Fibroblast of pulmonary artery (primary cell): Measurements from ENCODE around the gene TTC28.

Source experiments
- DNase-seq: peaks from one replicate; pipeline ENCODE4 v3.0.0-alpha.2; 2010; ENCODE audit warnings: low read depth
- H3K4me3 ChIP-seq: replicated peaks from 2 replicates; pipeline ENCODE4 v1.5.1; 2011; ENCODE audit warnings: low read depth, mild to moderate bottlenecking, control low read depth, low read length, moderate library complexity
- TF ChIP-seq, protein P1 (sequence below): IDR thresholded peaks from 2 replicates; pipeline ENCODE4 v1.5.1; 2011; ENCODE audit warnings: mild to moderate bottlenecking, control low read depth, low read length, inconsistent platforms; ENCODE audit errors: missing control alignments

Gene TTC28

GRCh38 chr22:28381429-28382167 is 298.0 kb downstream of the TTC28 start:
- no peak for DNase-seq
- no peak overlapping the region for H3K4me3 ChIP-seq
- TF ChIP-seq, protein P1, sequence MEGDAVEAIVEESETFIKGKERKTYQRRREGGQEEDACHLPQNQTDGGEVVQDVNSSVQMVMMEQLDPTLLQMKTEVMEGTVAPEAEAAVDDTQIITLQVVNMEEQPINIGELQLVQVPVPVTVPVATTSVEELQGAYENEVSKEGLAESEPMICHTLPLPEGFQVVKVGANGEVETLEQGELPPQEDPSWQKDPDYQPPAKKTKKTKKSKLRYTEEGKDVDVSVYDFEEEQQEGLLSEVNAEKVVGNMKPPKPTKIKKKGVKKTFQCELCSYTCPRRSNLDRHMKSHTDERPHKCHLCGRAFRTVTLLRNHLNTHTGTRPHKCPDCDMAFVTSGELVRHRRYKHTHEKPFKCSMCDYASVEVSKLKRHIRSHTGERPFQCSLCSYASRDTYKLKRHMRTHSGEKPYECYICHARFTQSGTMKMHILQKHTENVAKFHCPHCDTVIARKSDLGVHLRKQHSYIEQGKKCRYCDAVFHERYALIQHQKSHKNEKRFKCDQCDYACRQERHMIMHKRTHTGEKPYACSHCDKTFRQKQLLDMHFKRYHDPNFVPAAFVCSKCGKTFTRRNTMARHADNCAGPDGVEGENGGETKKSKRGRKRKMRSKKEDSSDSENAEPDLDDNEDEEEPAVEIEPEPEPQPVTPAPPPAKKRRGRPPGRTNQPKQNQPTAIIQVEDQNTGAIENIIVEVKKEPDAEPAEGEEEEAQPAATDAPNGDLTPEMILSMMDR: no peak

- no peak overlapping the region for H3K4me3 ChIP-seq
- TF ChIP-seq, protein P1: no peak
Observed at GRCh38 chr22:28379951-28380350, 299.7 kb downstream of the TTC28 start.

GRCh38 chr22:28379075-28379779 is 300.4 kb downstream of the TTC28 start:
- TF ChIP-seq, protein P1: no peak
- DNase-seq: no peak
- no peak overlapping the region for H3K4me3 ChIP-seq

More at GRCh38 chr22:28379951-28380350, 299.7 kb downstream of the TTC28 start:
- no peak for DNase-seq

DNA sequence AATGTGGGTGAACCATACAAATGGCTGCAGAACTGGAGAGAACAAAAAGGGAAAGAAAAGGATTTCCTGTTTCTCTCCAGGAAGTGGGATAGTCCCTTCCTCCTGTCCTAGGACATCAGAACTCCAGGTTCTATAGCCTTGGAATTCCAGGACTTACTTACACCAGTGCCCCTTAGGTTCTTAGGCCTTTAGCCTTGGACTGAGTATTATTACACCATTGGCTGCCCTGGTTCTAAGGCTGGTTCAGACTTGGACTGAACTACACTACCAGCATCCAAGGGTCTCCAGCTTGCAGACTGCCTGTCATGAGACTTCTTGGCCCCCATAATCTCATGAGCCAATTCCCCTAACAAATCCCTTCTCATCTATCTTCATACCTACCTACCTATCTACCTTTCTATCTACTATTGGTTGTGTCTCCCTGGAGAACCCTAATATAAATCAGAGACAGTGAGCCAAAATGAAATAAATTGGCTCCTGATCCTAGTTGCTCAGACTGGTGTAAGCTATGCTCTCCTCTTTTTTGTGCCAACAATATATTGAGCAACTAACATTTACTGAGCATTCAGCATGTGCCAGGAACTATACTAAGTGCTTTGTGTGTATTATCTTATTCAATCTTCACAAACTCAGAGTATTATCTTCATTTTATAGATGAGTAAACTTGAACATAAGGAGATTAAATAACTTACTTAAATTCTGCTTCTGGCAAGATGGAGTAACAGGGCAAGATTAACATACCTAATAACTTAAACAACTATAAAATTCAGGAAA is 303.7 kb downstream of the TTC28 start:
- DNase-seq: peak; percentile 69
- TF ChIP-seq, protein P1: no peak
- no peak overlapping the region for H3K4me3 ChIP-seq

DNA sequence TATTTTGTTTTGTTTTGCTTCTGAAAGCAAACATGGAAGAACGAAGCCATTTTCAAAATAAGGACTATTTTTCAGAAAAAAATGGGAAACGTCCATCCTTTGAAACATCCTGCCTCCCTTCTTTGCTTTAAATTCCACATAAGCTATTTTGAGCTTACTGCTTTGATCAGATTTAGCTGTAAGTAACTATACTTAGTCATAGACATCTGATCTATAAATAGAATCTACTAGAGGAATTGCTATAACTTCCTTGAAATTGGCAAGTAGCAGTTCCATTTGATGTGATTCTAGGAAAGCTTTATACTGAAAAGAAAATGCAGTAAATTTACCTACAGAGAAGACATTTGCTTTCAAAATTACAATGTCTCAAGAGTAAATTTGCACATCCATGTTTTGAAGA is 305.8 kb downstream of the TTC28 start:
- TF ChIP-seq, protein P1: no peak
- DNase-seq: no peak
- no peak overlapping the region for H3K4me3 ChIP-seq

DNA sequence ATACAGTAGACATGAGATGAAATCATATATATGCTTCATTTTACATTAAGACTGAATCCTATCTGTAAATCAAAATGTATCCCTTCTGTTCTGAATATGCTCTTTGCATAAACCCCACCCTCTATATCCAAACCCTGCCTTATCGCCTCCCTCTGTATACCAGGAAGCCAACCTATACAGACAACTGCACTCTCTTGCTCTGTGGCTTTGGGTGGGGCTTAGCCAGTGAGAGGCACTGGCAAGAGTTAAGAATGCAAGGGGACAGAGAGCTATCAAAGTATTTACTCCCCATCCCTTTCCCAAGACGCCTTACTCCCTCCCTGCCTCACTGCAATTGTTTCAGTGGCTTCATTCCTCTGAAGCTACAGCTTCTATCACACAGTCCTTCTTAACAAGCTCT is 309.8 kb downstream of the TTC28 start:
- H3K4me3 ChIP-seq: no peak overlapping the region
- TF ChIP-seq, protein P1: no peak
- DNase-seq: no peak
